ENCODE results near the gene TRIM31. TPM values are rescaled to one million over a fixed set of nuclear protein-coding genes. Genes with fewer than 3 reads are reported as not detected.

Gene TRIM31
- total RNA-seq, 1 experiment from 2014 or later = not detected

Other genes starting within 250 kb of the TRIM31 start
- 1,733 and 2,135 TPM in 2 replicates for gene HLA-A, start 170.6 kb downstream of the TRIM31 start, total RNA-seq (2014; rRNA removed; shearing (Covaris generic))
- 34.4 and 47.3 TPM in 2 replicates for gene POLR1H, start 51.8 kb downstream of the TRIM31 start, total RNA-seq (2014; rRNA removed; shearing (Covaris generic))
- 105 and 112 TPM in 2 replicates for gene PPP1R11, start 45.9 kb downstream of the TRIM31 start, total RNA-seq (2014; rRNA removed; shearing (Covaris generic))
- 0.20 TPM in 1 of 2 replicates, not detected in the other for gene RNF39, start 37.3 kb downstream of the TRIM31 start, total RNA-seq (2014; rRNA removed; shearing (Covaris generic))
- gene TRIM40, start 23.1 kb upstream of the TRIM31 start, total RNA-seq (2014; rRNA removed; shearing (Covaris generic)) = not detected in 2 replicates
- gene TRIM10, start 48.1 kb upstream of the TRIM31 start, total RNA-seq (2014; rRNA removed; shearing (Covaris generic)) = not detected in 2 replicates
- gene TRIM15, start 50.5 kb upstream of the TRIM31 start, total RNA-seq (2014; rRNA removed; shearing (Covaris generic)) = not detected in 2 replicates
- gene TRIM26, start 100.3 kb upstream of the TRIM31 start, total RNA-seq (2014; rRNA removed; shearing (Covaris generic)) = 90.0 and 111 TPM in 2 replicates
- gene TRIM39, start 213.8 kb upstream of the TRIM31 start, total RNA-seq (2014; rRNA removed; shearing (Covaris generic)) = 18.0 and 26.8 TPM in 2 replicates
- gene RPP21, start 232.1 kb upstream of the TRIM31 start, total RNA-seq (2014; rRNA removed; shearing (Covaris generic)) = 106 and 156 TPM in 2 replicates